MM.1S (cell line): ENCODE measurements around the gene OR2V2.

Experiments
- EZH2 ChIP-seq: fragments of 300-600 bp; sonication (generic); optimal IDR thresholded peaks from 2 replicates; pipeline ENCODE3; 2017; ENCODE audit warnings: low read depth, mild to moderate bottlenecking, antibody characterized with exemption, low read length, mixed read lengths
- TF ChIP-seq, protein P1 (sequence below): fragments of 300-600 bp; sonication (generic); IDR thresholded peaks from 2 replicates; pipeline ENCODE4 v1.5.1; 2016; ENCODE audit warnings: antibody characterized with exemption, low read length, mixed read lengths

DNA sequence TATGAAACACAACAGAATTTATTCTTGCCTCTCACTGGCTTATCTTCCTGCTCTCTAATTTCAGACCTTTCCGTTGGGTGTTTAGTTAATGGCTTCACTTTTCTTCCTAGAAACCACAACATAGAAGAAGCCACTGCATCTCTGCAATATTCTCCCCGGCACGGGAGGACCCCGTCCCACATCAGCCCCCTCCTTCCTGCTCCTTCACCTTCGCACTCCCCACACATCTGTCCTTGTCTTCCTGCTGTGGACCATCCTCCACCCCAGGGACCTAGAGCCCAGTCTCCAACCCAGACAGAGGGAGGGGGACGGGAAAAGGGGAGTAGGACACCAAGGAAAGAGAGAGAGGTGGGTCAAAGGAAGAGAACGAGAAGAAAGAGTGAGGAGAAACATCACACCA is 17.8 kb upstream of the OR2V2 start:
- TF ChIP-seq, protein P1, sequence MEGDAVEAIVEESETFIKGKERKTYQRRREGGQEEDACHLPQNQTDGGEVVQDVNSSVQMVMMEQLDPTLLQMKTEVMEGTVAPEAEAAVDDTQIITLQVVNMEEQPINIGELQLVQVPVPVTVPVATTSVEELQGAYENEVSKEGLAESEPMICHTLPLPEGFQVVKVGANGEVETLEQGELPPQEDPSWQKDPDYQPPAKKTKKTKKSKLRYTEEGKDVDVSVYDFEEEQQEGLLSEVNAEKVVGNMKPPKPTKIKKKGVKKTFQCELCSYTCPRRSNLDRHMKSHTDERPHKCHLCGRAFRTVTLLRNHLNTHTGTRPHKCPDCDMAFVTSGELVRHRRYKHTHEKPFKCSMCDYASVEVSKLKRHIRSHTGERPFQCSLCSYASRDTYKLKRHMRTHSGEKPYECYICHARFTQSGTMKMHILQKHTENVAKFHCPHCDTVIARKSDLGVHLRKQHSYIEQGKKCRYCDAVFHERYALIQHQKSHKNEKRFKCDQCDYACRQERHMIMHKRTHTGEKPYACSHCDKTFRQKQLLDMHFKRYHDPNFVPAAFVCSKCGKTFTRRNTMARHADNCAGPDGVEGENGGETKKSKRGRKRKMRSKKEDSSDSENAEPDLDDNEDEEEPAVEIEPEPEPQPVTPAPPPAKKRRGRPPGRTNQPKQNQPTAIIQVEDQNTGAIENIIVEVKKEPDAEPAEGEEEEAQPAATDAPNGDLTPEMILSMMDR = no peak
- no peak for TF ChIP-seq EZH2
